Measurements from ENCODE around the gene FERMT1.
"Not testable (repeated sequence)": the region's sequence is repeated elsewhere in the genome, so short reads cannot be mapped to it uniquely, and the experiment has no call there.

Gene FERMT1

DNA sequence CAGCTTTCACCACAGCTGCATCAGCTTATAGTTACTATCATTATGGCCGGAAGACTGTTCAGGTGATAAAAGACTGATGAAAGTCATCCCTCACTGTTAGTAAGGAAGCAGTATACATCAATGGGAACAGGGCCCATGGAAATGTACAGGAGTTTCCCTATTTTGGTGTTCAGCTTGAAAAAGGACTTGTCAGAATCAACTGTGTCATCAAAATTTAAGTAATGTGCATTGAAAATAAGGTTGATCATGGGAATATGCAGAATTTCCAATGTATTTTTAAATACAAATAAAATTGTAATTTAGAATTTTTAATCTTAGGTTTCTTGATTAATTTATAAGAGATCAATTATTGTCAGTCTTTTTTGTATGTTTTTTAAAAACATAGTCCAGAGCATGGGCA, 85.7 kb downstream of the FERMT1 start:
- DNase-seq = no peak

GRCh38 chr20:6036213-6036612, 86.6 kb downstream of the FERMT1 start:
- DNase-seq = no peak

GRCh38 chr20:6034134-6034969, 88.5 kb downstream of the FERMT1 start:
- DNase-seq = no peak

DNA sequence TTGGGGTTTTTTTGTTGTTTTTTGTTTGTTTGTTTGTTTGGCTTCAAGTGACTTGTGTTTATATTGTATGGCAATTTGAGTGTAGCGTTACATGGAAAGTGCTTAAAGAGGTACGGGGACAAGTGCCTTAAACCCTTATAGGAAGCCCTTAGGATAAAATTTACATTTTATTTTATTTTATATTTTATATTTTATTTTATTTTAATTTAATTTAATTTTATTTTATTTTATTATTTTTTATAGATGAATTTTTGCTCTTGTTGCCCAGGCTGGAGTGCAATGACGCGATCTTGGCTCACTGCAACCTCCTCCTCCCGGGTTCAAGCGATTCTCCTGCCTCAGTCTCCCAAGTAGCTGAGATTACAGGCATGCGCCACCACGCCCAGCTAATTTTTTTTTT, 89.9 kb downstream of the FERMT1 start:
- DNase-seq = not testable (repeated sequence)

DNA sequence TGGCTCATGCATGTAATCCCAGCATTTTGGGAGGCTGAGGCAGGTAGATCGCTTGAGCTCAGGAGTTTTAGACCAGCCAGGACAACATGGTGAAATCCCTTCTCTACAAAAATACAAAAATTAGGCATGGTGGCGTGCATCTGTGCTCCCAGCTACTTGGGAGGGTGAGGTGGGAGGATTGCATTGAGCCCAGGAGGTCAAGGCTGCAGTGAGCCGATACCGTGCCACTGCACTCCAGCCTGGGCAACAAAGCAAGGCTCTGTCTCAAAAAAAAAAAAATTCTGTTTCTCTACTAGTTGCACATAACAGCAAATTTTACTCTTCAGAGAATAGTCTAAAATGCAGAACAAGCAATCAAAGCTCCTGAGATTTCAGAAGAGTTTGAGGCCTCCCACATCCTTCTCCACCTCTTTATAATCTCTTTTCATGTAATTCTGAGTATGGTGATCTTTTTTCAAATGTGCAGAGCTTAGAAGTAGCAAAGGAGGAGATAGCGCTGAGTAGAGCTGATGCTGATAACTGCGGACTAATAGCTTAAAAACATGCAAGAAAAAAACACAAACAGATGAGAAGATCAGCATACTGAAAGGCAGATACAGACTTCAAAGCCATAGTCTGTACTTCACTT, 92.3 kb downstream of the FERMT1 start:
- no peak for DNase-seq

DNA sequence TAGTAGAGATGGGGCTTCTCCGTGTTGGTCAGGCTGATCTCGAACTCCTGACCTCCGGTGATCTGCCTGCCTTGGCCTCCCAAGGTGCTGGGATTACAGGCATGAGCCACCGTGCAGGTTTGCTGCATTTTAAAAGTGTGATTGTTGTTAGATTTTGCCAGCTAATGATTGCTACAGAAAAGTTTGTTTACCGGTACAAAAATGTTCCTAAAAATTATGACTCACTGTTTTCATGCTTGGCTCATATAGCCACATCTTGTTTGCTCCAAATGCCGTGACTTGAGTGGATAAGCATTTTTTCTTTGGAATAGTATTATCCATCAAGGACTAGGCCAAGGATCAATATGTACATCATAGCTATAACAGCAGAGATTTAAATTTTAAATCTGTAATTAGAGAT, 93.3 kb downstream of the FERMT1 start:
- no peak for DNase-seq

DNA sequence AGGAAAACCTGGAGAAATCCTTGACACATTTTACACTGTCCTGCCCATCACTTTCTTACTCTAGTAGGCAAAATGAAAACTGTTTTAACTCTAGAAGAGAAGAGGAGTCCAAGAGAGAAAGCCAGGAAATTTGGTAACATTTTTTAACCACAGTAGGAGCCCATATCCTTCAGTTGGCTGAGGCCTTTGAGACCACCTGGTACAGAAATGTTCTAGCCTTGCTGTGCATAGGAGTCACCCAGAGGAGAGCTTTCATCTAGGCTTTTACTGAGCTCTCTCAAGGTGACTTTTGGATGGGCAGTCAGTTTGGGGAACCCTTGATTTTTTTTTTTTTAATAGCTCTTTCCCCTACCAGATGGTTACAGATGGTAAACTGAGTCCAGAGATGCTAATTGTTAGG, 94.0 kb downstream of the FERMT1 start:
- DNase-seq = no peak

GRCh38 chr20:6026051-6026450, 96.8 kb downstream of the FERMT1 start:
- no peak for DNase-seq
